ENCODE results near the gene RAB11FIP3. TPM values are rescaled to one million over a fixed set of nuclear protein-coding genes. Genes with fewer than 3 reads are reported as not detected.
"Not testable (repeated sequence)": the region's sequence is repeated elsewhere in the genome, so short reads cannot be mapped to it uniquely, and the experiment has no call there.

RAB11FIP3 gene
- total RNA-seq, 1 donor from 2014 or later = 10.5 TPM

DNA sequence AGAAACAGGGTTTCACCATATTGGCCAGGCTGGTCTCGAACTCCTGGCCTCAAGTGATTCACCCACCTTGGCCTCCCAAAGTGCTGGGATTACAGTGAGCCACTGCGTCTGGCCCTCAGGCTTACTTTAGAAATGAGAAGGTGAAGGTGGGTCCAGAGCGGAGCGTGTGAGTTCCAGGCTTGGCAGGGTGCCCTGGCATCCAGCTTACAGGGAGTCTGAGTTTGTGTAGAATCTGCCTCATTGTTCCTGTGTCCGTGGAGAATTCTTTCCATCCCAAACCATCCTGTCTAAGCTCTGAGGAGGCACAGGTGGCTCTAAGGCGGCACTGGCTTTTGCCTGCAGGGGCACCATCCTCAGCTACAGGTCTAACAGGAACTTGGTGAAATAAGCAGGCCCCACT, 50.6 kb downstream of the RAB11FIP3 start:
- Histone ChIP-seq H3K36me3 (ENCODE audit: control insufficient read depth, insufficient read depth, low read length) (peaks cover 4% of the 10 kb centered on the region), H3K27me3 (ENCODE audit: control insufficient read depth, insufficient read depth, low read length) (no peaks in the 10 kb centered on the region), H3K4me3 (ENCODE audit: low read depth, low read length) (no peak overlapping the region)
- no peak for FAIRE-seq
- TF ChIP-seq, protein P1, sequence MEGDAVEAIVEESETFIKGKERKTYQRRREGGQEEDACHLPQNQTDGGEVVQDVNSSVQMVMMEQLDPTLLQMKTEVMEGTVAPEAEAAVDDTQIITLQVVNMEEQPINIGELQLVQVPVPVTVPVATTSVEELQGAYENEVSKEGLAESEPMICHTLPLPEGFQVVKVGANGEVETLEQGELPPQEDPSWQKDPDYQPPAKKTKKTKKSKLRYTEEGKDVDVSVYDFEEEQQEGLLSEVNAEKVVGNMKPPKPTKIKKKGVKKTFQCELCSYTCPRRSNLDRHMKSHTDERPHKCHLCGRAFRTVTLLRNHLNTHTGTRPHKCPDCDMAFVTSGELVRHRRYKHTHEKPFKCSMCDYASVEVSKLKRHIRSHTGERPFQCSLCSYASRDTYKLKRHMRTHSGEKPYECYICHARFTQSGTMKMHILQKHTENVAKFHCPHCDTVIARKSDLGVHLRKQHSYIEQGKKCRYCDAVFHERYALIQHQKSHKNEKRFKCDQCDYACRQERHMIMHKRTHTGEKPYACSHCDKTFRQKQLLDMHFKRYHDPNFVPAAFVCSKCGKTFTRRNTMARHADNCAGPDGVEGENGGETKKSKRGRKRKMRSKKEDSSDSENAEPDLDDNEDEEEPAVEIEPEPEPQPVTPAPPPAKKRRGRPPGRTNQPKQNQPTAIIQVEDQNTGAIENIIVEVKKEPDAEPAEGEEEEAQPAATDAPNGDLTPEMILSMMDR (IDR thresholded peaks at IDR 0.05; ENCODE audit: insufficient read depth, low read length, severe bottlenecking) = no peak
- DNase-seq (ENCODE audit: low read depth) = no peak

DNA sequence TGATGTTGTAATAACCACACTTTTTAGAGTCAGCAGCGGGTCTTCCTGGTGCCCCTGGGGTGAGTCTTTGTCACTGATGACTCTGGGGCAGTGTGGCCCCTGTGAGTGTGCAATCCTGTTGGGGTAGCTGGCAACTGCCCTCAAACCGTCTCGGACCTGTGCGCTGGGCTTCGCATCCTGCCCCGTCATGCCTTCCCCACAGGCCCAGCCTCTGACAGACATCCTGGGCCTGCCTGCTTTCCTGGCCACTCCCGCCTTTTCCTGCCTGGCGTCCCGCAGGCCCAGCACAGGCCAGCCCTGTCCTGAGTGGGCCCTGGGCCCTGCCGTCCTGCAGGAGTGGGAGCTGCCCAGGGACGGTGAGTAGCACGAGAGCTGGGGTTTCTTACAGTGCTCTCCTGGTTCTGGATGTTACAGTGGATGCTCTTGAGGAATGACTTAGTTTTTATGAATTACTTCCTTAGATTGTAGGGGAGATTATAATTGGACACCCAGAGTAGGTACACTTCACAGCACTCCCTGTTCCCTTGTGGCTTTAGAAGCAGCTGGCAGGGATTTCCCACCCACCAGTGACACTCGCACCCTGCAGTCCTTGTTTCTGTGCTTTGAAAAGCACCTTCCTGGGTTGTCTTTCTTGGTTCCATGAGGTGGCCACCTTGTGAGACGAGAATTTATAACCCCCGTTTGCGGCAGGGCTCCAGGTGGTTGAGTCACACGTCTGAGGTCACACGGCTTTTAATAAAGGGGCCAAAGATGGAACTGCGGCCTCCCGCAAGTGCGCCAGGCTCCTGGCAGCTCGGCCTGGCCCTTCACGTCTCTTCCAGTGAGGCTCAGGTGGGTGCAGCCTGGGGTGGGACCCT, 52.1 kb downstream of the RAB11FIP3 start:
- DNase-seq (ENCODE audit: low read depth) (no peak), FAIRE-seq (no peak)
- Histone ChIP-seq H3K36me3 (ENCODE audit: control insufficient read depth, insufficient read depth, low read length) (peaks cover 7% of the 10 kb centered on the region), H3K4me3 (ENCODE audit: low read depth, low read length) (no peak overlapping the region), H3K27me3 (ENCODE audit: control insufficient read depth, insufficient read depth, low read length) (no peaks in the 10 kb centered on the region)
- TF ChIP-seq, protein P1 (IDR thresholded peaks at IDR 0.05; ENCODE audit: insufficient read depth, low read length, severe bottlenecking) = no peak

DNA sequence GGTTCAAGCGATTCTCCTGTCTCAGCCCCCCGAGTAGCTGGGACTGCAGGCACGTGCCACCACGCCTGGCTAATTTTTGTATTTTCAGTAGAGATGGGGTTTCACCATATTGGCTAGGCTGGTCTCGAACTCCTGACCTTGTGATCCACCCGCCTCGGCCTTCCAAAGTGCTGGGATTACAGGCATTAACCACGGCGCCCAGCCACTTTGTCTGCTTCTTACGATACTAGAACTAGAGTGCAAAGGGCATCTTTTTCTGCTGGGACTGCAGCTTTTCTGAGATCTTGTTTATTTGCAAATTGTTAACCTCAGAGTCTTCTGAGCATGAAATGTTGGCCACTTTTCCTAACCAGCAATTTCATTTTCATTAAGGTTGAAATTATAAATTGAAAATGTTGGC, 52.8 kb downstream of the RAB11FIP3 start:
- not testable (repeated sequence) for H3K27me3 ChIP-seq (ENCODE audit: control insufficient read depth, insufficient read depth, low read length); DNase-seq (ENCODE audit: low read depth); H3K36me3 ChIP-seq (ENCODE audit: control insufficient read depth, insufficient read depth, low read length); H3K4me3 ChIP-seq (ENCODE audit: low read depth, low read length); FAIRE-seq

DNA sequence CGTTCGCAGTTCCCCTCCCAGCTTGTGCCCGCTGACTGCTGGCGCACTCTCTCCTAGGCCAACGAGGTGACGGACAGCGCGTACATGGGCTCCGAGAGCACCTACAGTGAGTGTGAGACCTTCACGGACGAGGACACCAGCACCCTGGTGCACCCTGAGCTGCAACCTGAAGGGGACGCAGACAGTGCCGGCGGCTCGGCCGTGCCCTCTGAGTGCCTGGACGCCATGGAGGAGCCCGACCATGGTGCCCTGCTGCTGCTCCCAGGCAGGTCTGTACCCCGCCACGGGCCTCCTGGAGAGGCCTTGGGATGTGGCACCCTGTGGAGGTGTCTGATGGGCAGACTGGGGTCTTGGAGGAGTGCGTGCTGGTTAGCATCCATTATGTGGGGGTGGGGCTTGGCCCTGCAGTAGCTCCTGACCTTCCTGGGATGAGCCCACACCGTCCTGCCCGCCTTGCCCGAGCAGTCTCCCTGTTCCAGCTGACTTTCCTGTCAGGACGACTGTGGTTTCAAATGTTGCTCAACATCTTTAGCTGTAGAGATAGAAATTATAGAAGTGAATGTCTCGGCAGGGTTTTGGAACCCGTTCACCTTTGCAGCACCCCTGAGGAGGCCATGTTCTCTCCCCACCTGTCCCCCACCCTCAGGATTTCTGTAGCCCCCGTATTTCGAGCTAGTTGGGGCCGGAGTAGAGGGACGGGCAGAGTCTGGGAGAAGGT, 57.2 kb downstream of the RAB11FIP3 start:
- TF ChIP-seq, protein P1 (IDR thresholded peaks at IDR 0.05; ENCODE audit: insufficient read depth, low read length, severe bottlenecking) = no peak
- FAIRE-seq (no peak), DNase-seq (ENCODE audit: low read depth) (no peak)
- H3K36me3 ChIP-seq (ENCODE audit: control insufficient read depth, insufficient read depth, low read length) = peaks cover 6% of the 10 kb centered on the region
- no peaks in the 10 kb centered on the region for H3K27me3 ChIP-seq (ENCODE audit: control insufficient read depth, insufficient read depth, low read length)
- H3K4me3 ChIP-seq (ENCODE audit: low read depth, low read length) = no peak overlapping the region

DNA sequence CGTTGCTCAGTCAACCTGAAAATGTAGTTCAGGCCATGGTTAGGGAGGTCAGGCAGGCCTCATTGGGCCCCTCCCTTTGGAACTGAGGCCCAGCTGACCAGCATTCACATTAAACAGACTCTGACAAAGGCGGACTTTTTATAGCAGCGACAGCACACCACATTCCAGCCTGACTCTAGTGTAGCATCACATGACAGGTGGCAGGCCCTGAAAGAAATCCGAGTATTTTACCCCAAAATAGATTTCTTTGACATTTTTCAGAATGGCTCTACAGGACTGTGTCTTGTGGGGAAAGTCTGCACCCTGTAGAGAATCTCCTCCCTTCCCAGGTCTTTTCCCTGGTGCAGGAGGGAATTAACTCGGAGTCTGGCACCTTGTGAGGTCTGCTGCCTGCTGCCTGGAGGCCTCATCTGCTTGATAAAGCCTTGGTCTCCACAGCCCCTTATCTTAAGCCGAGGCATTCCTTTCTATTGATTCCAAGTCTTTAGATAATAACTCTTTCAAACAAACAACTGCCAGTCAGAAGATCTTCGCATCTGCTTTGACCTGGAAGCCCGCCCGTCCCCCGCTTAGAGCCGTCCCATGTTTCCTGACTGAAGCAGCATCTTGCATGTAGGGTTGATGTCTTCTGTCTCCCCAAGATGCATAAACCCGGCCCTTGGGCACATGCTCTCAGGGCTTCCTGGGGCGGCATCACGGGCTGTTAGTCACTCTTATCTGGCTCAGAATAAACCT, 58.1 kb downstream of the RAB11FIP3 start:
- no peaks in the 10 kb centered on the region for H3K27me3 ChIP-seq (ENCODE audit: control insufficient read depth, insufficient read depth, low read length)
- H3K36me3 ChIP-seq (ENCODE audit: control insufficient read depth, insufficient read depth, low read length) = peaks cover 5% of the 10 kb centered on the region
- DNase-seq (ENCODE audit: low read depth) (no peak), FAIRE-seq (no peak)
- TF ChIP-seq, protein P1 (IDR thresholded peaks at IDR 0.05; ENCODE audit: insufficient read depth, low read length, severe bottlenecking) = no peak
- H3K4me3 ChIP-seq (ENCODE audit: low read depth, low read length) = no peak overlapping the region

DNA sequence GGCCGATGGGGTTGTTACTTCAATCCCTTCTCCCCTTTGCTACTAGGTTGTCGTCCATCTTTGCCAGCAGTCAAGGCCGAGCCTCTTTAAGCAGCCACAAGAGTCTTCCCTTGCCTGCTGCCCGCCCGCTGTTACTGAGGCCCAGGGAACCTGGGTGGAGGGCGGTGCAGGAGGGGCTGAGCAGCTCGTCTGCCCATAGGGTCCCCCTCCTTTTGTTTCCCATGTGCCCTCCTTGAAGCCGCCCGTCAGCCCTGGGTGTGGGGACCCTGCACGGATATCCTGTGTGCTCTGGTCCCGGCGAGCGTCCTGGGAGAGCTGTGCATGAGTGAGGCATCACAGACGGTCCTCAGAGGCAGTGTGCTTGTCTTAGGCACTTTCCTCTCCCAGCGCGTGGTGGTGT, 64.2 kb downstream of the RAB11FIP3 start:
- FAIRE-seq = no peak
- H3K36me3 ChIP-seq (ENCODE audit: control insufficient read depth, insufficient read depth, low read length) = peaks cover 15% of the 10 kb centered on the region

More for the DNA sequence above, 64.2 kb downstream of the RAB11FIP3 start:
- Histone ChIP-seq H3K27me3 (ENCODE audit: control insufficient read depth, insufficient read depth, low read length) (no peaks in the 10 kb centered on the region), H3K4me3 (ENCODE audit: low read depth, low read length) (no peak overlapping the region)
- TF ChIP-seq, protein P1 (IDR thresholded peaks at IDR 0.05; ENCODE audit: insufficient read depth, low read length, severe bottlenecking) = no peak
- no peak for DNase-seq (ENCODE audit: low read depth)
